Measurements from ENCODE around the gene FCF1. TPM values are rescaled to one million over a fixed set of nuclear protein-coding genes. Genes with fewer than 3 reads are reported as not detected.

FCF1 gene
- total RNA-seq, 4 donors from 2014 or later, result 25.3 to 32.5 (median 27.3) TPM

DNA sequence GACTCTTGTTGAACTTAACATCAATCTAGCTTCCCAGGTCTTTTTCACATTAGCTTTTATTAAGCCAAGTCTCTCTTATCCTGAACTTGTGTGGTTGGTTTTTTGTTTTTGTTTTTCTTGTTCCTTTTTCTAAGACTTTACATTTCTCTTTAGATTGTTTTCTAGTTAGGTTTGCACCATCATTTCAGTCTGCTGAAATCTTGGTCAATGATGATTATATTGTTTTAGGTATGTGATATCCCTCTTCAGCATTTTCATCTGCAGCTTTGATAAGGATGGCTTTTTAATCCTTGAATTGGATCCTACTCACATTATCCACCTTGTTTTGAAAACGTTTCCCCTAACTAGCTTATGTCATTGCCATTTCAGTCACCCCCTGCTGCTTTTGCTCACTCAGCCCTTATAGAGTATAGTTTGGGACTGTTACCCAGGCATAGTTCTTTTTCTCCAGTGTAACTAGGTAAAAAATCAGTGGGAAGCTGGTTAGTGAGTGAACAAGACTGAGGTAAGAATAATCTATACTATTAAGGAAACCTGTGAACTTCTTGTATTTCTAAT is 72.2 kb downstream of the FCF1 start:
- Histone ChIP-seq H3K4me1 (no peaks in the 10 kb centered on the region), H3K27ac (no peak overlapping the region), H3K36me3 (peaks cover 59% of the 10 kb centered on the region), H3K4me3 (no peak overlapping the region), H3K9me3 (no peaks in the 10 kb centered on the region), H3K27me3 (no peaks in the 10 kb centered on the region)
- WGBS, result 29% methylated on average over 1 of the region's 1 CpG
- no peak for DNase-seq (ENCODE audit: low spot score in 2 of 2)
- TF ChIP-seq POLR2AphosphoS5 (IDR thresholded peaks at IDR 0.05) (no peak), EP300 (IDR thresholded peaks at IDR 0.05) (no peak), POLR2A (IDR thresholded peaks at IDR 0.05) (no peak)
- TF ChIP-seq, protein P1, sequence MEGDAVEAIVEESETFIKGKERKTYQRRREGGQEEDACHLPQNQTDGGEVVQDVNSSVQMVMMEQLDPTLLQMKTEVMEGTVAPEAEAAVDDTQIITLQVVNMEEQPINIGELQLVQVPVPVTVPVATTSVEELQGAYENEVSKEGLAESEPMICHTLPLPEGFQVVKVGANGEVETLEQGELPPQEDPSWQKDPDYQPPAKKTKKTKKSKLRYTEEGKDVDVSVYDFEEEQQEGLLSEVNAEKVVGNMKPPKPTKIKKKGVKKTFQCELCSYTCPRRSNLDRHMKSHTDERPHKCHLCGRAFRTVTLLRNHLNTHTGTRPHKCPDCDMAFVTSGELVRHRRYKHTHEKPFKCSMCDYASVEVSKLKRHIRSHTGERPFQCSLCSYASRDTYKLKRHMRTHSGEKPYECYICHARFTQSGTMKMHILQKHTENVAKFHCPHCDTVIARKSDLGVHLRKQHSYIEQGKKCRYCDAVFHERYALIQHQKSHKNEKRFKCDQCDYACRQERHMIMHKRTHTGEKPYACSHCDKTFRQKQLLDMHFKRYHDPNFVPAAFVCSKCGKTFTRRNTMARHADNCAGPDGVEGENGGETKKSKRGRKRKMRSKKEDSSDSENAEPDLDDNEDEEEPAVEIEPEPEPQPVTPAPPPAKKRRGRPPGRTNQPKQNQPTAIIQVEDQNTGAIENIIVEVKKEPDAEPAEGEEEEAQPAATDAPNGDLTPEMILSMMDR (IDR thresholded peaks at IDR 0.05), result no peak

DNA sequence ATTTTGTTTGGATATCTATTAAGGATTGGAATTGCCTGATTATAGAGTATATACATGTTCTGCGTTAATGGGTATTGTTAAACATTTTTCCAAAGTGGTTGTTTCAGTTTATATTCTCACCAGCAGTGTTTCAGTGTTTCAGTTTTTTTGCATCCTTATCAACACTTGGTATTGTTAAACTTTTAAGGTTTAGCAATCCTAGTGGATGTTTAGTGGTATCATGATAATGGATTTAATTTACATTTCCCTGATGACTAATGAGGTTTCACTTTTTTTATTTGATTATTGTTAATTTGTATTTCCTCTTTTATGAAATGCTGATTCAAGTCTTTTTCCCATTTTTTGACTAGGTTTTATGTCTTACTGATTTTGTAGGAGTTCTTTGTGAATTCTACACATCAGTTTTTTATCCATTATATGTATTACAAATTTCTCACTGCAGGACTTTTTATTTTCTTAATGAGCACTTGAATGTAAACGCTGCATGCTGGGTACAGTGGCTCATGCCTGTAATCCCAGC is 73.9 kb downstream of the FCF1 start:
- no peak overlapping the region for H3K27ac ChIP-seq
- no peak overlapping the region for H3K4me3 ChIP-seq
- TF ChIP-seq, protein P1 (IDR thresholded peaks at IDR 0.05), result no peak
- TF ChIP-seq EP300 (IDR thresholded peaks at IDR 0.05) (no peak), POLR2A (IDR thresholded peaks at IDR 0.05) (no peak), POLR2AphosphoS5 (IDR thresholded peaks at IDR 0.05) (no peak)
- peaks cover 42% of the 10 kb centered on the region for H3K36me3 ChIP-seq
- H3K4me1 ChIP-seq, result no peaks in the 10 kb centered on the region
- DNase-seq (ENCODE audit: low spot score in 2 of 2), result no peak
- H3K27me3 ChIP-seq, result no peaks in the 10 kb centered on the region
- 90% methylated on average over 2 of the region's 2 CpGs for WGBS
- H3K9me3 ChIP-seq, result no peaks in the 10 kb centered on the region

Other genes with a start within 250 kb of the FCF1 start
- gene NPC2, start 219.8 kb upstream of the FCF1 start, total RNA-seq, result 100 to 1,000 TPM; 274 to 450 (median 338) TPM
- gene ISCA2, start 219.4 kb upstream of the FCF1 start, total RNA-seq, result 10 to 100 TPM in 2 of 4 donors, 1 to 10 TPM in 2; 7.9 to 14.7 (median 11.2) TPM
- gene LTBP2, start 100.9 kb upstream of the FCF1 start, total RNA-seq, result 10 to 100 TPM; 19.6 to 36.0 (median 26.2) TPM
- gene AREL1, start 64 bp upstream of the FCF1 start, total RNA-seq, result 10 to 100 TPM; 18.0 to 44.2 (median 30.1) TPM
- gene YLPM1, start 50.2 kb downstream of the FCF1 start, total RNA-seq, result 100 to 1,000 TPM in 1 of 4 donors, 10 to 100 TPM in 3; 42.9 to 118 (median 58.2) TPM
- under 1 TPM in 3 of 4 donors, not detected in 1; 0.10 to 0.97 (median 0.11) TPM for gene PROX2, start 163.0 kb downstream of the FCF1 start, total RNA-seq
- 100 to 1,000 TPM in 1 of 4 donors, 10 to 100 TPM in 3; 79.1 to 190 (median 97.2) TPM for gene DLST, start 168.8 kb downstream of the FCF1 start, total RNA-seq
- gene RPS6KL1, start 210.1 kb downstream of the FCF1 start, total RNA-seq, result 1 to 10 TPM in 3 of 4 donors, under 1 TPM in 1; 0.86 to 7.5 (median 1.8) TPM
- gene PGF, start 242.5 kb downstream of the FCF1 start, total RNA-seq, result 10 to 100 TPM in 1 of 4 donors, 1 to 10 TPM in 3; 3.5 to 10.5 (median 7.9) TPM

Measured in suprapubic skin (tissue), 4 donors.